Renal cortex interstitium (tissue), 11 donors: ENCODE results near the gene TMEM143. TPM values are rescaled to one million over a fixed set of nuclear protein-coding genes. Genes with fewer than 3 reads are reported as not detected.
"Not testable (repeated sequence)": the region's sequence is repeated elsewhere in the genome, so short reads cannot be mapped to it uniquely, and the experiment has no call there.

Experiments
- DNase-seq, 11 donors: peaks; one replicate each; pipeline ENCODE4 v3.0.0-alpha.2; 2013; ENCODE audit warnings: low read depth in 9 of 11, low spot score in 4 of 11; ENCODE audit errors: extremely low read depth in 1 of 11
- polyA plus RNA-seq, 3 donors: library from polyadenylated mRNA; unstranded; fragments of 120-200 nt; gene quantifications; one replicate each; pipeline ENCODE4 v1.2.1, GENCODE V29; 2013; ENCODE audit not compliant: insufficient read length in 3 of 3

TMEM143 gene
- polyA plus RNA-seq, 3 donors = 9.8 to 14.7 (median 11.6) TPM

DNA sequence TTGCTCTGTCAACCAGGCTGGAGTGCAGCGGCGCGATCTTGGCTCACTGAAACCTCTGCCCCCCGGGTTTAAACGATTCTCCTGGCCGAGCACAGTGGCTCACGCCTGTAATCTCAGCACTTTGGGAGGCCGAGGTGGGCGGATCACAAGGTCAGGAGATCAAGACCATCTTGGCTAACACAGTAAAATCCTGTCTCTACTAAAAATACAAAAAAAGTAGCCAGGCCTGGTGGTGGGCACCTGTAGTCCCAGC is 46.1 kb downstream of the TMEM143 start:
- DNase-seq = not testable (repeated sequence)

- DNase-seq = no peak
Observed at GRCh38 chr19:48315712-48316111, 48.0 kb downstream of the TMEM143 start.

- no peak for DNase-seq
Observed at GRCh38 chr19:48311384-48311783, 52.4 kb downstream of the TMEM143 start.

- no peak for DNase-seq
Observed at GRCh38 chr19:48310227-48310626, 53.5 kb downstream of the TMEM143 start.

DNA sequence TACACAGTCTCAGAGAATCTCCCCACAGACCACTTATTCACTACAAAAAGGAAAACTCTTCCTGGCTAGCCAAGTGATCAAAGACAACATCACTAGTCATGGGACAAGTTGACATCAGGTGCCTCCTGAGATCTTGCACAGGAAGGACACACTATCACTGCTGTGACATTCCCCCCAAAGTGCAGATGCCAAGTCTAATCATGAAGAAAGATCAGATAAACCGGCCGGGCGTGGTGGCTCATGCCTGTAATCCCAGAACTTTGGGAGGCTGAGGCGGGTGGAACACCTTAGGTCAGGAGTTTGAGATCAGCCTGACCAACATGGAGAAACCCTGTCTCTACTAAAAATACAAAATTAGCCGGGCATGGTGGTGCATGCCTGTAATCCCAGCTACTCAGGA is 54.0 kb downstream of the TMEM143 start:
- not testable (repeated sequence) for DNase-seq

GRCh38 chr19:48308631-48309586 is 54.8 kb downstream of the TMEM143 start:
- no peak for DNase-seq

- no peak for DNase-seq
Observed at GRCh38 chr19:48303866-48304265, 59.9 kb downstream of the TMEM143 start.

DNA sequence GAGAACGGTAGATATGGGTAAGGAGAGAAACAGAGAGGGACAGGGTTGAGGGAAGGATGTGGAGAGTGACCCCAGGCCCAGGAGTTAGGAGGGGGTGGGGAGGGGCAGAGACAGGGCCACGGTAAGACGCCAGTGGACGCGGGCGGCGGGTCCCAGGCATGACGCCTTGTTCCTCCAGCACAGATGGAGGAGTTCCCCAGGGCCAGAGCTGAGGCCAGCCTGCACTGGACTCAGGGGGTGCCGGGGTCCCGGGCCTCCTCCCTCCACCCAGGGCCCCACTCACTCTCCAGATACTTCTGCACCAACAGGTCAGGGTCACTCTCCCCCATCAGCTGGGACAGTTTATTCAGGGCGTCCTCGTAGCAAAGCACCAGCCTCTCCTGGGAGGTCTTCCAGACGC is 60.4 kb downstream of the TMEM143 start:
- DNase-seq = no peak

GRCh38 chr19:48302600-48302959 is 61.2 kb downstream of the TMEM143 start:
- DNase-seq = no peak

DNA sequence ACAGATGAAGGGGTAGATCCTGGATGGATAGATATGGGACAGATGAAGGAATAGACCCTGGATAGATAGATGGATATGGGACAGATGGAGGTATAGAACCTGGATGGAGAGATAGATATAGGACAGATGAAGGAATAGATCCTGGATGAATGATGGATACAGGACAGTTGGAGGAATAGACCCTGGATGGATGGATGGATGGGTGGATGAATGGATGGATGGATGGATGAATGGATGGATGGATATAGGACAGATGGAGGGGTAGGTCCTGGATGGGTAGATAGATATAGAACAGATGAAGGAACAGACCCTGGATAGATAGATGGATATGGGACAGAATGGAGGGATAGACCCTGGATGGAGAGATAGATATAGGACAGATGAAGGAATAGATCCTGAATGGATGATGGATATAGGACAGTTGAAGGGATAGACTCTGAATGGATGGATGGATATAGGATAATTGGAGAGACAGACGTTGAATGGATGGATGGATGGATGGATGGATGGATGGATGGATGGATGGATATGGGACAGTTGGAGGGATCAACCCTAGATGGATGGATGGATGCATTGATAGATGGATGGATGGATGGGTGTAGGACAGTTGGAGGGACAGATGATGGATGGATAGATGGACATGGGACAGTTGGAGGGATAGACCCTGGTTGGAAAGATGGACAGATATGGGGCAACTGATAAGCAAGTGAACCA is 61.7 kb downstream of the TMEM143 start:
- DNase-seq = no peak

- no peak for DNase-seq
Observed at GRCh38 chr19:48297975-48298374, 65.8 kb downstream of the TMEM143 start.

GRCh38 chr19:48296963-48297734 is 66.6 kb downstream of the TMEM143 start:
- DNase-seq = no peak

DNA sequence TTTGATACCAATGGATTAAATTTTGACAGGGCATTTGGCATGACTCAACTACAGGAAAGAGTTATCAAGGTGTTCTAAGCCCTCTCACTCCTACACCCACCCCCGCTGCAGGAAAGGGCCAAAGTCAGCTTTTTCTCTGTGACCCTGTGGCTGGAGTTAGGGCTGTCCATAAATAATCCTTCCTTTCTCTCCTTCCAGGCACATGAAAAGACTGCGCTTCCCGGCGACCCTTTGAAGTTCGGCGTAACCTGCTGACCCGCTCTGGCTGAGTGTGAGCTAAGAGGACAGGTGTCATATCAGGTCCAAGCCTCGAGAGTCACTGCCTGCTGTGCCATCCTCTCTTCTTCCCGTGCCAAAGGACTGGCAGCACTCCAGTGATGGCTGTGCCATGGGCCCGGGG is 68.3 kb downstream of the TMEM143 start:
- DNase-seq = no peak

- no peak for DNase-seq
Observed at GRCh38 chr19:48292798-48293197, 70.9 kb downstream of the TMEM143 start.

DNA sequence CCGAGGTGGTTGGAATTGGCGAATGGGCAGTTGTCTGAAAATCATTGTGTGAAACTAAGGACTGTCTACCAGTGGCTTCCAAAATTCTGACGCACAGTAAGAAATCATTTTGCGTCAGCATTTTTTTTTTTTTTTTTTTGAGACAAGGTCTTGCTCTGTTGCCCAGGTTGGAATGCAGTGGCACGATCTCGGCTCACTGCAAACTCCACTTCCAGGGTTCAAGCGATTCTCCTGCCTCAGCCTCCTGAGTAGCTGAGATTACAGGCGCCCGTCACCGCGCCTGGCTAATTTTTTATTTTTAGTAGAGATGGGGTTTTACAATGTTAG is 72.3 kb downstream of the TMEM143 start:
- not testable (repeated sequence) for DNase-seq

DNA sequence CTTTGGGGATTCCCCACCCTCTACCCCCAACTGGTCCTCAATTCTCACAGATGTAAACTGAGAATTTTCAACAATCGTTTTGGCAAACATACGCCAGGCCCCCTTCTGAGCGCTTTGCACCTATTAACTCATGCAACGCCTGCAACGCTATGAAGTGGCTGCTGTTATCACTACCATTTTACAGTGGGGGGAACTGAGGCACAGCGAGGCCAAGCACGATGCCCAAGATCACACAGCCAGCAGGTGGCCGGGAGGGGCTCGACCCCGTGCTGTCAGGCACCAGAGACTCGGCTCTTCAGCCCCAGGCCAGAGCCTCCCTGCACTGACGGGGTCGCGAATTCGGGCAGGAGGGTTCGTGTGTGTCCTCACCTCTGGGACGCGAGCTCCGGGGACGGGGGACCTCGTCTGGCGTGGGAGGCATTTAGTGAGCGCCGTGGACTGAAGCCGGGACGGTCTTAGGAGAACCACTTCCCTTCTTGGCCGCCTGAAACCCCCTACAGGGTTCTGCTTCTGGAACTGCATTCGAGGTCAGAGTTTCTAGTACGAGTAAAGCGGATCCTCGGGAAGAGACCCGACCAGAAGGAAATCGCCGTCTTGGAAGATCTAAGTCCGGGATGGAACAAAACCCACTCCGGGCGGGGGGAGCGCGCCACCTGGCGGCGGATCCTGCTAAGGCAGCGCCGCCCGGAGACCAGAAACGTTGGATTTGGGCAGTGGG is 72.8 kb downstream of the TMEM143 start:
- peak in 9 of 11 donors; percentile 62 to 78 (median 70) for DNase-seq

DNA sequence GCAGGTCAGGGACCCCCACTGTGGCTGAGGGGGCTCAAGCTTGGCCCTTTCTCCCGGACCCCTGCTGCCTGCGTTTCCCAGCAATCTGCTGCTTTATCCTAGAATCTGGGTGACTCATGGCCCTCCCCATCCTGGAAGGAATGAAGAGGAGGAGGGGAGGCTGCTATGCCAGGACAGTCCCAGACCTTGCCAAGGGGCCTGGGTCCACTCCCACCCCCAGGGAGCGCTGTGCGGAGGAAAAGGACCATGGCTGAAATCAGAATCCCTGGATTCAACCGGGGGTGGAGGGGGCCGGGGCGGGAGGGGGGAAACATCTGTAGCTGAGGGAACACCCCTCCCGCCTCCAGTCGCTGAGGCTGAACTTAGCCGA is 73.4 kb downstream of the TMEM143 start:
- no peak for DNase-seq

DNA sequence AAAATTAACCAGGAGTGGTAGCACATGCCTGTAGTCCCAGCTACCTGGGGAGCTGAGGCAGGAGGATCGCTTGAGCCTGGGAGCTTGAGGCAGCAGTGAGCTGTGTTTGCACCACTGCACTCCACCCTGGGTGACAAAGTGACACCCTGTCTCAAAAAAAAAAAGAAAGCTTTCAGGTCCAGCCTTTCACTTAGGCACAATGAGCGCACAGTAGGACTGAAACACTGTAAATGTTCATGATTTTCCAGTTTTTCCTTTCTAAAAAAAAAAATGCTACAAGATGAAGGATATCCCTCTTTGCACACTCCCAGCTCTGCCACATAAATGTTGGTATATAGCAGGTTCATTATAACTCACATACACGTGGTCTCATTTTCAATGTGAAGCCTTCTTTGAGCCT is 76.0 kb downstream of the TMEM143 start:
- DNase-seq = no peak

DNA sequence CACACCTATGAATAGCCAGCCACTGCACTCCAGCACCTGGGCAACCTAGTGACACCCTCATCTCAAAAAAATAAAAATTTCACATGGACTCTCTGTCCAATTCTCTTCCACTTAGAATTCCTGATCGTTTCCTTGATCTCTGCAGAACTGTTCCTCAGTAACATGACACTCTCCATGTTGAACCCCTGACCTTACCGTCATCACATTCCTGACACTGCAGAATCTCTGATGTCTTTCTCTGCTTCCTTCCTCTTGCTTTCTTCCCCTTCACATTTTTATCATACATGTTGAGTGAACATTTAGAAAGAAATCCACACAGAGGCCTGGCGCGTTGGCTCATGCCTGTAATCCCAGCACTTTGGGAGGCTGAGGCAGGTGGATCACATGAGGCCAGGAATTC is 78.8 kb downstream of the TMEM143 start:
- DNase-seq = no peak
